HG03103 (cell line): ENCODE data around the gene GYPC.

Experiments used
- ATAC-seq: cut with Tn5 transposase; IDR thresholded peaks from one replicate; pipeline ENCODE4 v1.9.1; 2021; ENCODE audit warnings: low read depth; ENCODE audit not compliant: unreplicated experiment

Gene GYPC

DNA sequence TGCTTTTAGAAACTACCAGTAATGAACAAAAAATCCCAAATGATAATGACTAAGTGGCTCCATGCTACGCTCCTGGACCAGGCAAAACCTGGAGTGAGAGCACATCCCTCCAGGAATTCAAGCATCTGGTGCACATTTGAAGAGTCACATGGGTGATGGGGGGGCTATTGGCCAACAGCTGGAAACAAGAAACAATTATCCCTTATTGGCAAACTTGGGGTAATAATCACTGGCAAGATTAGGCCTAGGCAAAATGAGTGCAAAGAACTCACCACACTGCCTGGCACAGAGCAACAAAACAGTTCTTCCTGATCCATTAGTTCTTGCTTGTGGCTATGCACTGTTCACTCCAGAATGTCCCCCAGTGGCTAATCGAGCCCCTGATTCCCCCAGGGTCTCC, 66.1 kb downstream of the GYPC start:
- no peak for ATAC-seq

DNA sequence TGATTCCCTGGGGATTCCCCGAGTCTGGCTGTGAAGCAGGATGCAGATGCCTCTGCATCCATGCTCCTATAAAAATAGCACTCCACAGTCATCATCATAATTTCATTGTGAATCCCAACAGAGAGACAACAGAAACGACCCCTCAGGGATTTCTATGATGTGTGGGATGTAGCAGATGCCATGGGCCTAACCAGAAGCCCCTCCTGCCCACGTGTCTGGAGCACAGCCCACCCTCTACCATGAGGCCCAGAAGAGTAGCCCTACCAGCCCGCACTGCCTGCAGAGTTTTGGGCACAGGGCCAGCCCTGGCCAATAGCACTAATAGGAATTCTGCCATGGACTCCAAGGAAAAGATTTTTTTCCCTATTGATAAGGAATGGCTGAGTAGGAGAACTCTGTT, 66.6 kb downstream of the GYPC start:
- no peak for ATAC-seq

DNA sequence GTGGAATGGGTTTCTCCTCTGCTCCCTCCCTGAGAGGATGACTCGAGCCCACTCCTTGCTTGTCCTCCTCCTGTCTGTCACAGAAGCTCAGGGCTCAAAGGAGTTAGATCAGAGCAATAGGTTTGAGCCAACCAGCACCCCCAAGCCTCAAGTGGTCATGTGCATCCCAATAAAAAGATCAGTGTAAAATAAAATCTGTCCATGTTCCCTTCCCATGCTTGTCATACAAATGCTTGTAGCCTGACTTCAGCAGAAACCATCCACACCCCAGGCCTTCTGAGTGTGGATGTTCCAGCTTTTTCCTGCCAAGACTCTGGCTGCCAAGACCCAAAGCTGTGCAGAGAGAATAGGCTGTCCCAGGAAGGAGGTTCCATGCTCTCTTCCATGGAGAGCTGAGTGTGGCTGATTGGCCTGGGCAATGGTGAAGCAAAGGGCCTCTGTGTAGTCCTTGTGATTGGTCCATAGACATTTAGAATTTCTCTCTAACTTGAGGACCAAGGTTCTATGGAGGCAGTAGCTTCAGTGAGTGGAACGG, 67.4 kb downstream of the GYPC start:
- ATAC-seq, result no peak

DNA sequence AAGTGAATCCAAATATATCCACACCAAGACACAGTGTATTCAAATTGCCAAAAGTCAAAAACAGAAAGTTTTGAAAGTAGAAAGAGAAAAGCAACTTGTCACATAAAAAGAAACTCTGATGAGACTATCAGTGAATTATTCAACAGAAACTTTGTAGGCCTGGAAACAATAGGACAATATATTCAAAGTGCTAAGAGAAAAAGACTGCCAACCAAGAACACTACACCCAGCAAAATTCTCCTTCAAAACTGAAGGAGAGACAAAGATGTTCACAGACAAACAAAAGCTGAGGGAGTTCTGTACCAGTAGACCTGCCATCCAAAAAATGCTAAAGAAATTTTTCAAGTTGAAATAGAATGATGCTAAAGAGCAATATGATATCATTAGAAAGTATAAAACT, 69.6 kb downstream of the GYPC start:
- no peak for ATAC-seq

DNA sequence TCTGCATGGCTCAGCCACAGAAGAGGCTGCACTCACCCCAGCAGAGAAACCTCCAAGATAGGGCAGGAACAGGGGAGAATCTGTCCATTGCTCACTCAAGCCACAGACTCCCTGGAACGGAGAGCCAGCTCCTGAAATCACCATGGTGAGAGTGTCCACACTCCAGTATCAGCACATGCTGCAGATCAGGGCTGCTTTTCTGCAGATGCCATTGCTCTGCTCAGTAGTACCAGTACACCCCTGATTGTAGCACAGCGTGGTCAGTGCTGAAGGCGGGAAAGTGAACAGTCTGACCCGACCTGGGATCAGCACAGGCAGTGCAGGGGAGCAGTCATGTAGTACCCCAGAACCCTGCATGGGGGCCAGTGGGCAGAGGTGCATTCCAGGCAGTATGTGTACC, 73.9 kb downstream of the GYPC start:
- no peak for ATAC-seq

DNA sequence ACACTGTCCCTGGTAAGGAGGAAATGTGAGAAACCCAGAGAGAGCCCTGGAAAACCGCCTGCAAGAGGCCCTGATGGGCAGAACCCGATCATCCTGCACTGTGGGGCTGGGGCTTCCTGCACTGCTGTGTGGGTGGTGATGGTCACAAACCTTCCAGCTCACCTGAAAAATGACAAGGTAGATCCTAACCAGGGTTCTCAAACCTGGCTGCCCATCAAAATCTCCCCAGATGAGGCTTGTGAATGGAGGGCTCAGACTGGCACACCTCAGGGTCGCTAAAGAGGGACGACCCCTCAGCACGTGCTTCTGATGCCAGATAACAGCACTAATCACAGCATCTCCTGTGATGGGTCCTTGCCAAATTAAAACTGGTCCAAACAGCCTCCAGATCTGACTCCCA, 74.7 kb downstream of the GYPC start:
- ATAC-seq, result no peak

DNA sequence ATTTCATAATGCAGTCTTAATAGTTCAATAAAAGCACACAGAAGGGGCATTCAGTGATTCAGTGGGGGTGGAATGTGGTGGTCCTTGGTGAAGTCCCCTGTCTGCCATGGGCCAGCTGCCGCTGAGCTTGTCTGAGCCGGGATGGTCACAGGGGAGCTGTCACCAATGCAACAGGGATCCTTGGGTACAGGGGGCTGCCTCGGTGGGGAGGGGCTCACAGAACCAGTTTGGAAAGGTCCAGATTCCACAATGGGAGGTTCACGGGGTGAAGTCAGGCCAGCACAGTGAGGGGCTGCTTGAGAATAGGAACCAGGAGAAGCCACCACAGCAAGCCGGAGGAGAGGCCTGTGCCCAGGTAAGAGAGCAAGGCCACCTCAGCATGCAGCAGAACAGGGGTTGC, 75.4 kb downstream of the GYPC start:
- no peak for ATAC-seq

DNA sequence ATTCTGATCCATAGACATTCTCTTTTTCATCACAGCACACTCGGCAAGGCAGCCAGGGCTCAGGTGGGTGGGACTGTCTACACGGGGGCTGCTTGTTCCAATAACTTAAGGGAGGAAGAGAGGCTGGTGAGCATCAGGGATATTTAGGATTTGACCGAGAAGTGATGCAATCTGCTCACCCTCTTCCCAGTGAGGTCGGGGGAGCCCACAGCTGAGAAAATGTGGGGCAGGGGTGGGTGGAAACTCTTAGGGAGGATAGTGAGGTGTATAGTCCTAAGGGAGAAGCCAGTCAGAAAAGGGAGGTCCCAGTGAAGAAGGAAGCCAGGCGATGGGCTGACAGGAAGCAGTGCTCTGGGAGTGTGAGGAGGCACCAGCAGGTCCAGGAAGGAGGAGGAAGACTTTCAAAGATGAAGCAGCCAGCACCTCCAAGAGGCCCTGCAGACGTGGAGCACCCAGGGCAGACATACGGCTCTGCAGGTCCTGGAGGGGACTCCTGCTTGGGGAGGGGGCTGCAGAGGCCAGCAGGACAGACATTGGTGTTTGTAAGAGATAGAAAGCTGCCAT, 76.8 kb downstream of the GYPC start:
- no peak for ATAC-seq

DNA sequence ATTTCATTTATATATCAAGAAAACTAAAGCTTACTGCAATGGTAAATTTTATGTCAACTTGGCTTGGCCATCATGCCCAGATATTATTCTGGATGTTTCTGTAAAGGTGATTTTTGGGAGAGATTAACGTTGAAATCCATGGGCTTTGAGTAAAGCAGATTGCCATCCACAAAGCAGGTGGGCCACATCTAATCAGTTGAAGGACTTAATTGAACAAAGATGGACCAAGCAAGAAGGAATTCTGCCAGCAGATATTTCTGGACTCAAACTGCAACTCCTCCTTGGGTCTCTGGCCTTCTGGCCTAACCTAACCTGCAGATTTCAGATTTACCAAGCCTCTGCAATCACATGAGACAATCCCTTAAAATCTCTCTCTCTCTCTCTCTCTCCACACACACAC, 77.8 kb downstream of the GYPC start:
- no peak for ATAC-seq

DNA sequence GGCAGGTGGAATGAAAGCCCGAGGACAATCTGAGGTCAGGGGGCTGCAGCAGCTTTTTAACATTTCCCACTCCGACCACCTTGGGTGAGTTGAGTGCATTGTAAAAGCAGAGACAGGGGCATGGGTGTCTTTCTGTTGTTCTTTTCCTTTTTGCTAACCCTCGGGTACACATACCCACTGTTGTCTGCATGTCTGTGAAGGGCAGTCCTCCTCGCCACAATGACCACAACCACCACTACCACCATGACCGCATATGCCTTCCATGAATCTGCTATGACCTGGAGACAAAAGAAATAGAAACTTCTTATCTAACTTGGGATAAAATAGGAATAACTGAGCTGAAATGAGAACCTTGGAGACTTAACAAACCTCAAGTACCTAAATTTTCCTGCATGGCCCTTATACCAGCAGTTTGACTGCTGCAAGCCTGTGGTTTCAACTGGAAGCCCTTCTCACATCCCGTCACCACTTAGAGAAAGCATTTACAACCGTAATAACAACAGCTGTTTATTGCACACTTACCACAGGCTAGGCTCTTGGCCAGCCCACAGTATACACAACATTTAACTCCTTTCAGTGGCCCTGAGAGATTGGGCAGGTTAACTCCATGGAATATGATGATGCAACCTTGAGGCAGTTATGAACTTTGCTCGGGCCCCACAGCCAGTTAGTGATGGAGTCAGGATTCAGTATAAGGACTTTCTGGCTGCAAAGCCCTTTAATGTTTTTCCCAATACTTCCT, 80.3 kb downstream of the GYPC start:
- ATAC-seq, result no peak

DNA sequence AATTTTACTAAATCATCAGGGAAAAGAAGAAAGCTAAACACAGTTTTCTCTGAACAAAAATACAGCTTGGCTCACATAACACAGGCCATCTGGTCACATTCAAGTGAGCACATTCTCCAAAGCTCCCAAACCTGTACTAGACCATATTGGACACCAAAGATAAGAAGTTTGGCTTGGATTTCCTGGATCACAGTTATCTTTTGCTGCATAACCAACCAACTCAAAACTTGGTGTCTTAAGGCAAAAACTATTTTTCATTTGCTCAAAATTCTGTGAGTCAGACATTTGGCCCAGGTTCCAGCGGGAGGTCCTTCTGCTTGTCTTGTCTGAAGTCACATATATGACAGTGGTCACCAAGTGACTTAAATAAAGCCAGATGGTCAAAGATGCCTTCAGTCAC, 83.2 kb downstream of the GYPC start:
- ATAC-seq, result no peak

DNA sequence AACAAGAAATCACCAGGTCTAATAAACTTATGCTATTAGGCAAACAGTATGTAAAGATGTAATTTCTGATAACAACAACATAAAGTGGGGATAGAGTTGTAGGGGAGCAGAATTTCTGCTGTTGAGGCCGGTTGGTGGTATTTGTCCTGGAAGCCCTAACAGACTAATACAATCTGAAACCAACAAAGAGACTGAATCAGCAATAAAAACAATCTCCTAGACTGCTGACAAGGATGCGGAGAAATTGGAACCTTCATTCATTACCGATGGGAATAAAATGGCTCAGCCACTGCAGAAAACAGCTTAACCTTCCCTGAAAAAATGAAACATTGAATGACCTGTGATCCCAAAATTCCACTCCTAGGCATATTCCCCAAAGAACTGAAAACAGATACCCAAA, 88.7 kb downstream of the GYPC start:
- no peak for ATAC-seq
